NK-92 (cell line): Measurements from ENCODE around the gene PAX6.

ENCODE experiments used
- DNase-seq: peaks from one replicate; lab custom pipeline; 2025; ENCODE audit not compliant: unreplicated experiment; lab: John Stamatoyannopoulos, UW

The PAX6 gene

DNA sequence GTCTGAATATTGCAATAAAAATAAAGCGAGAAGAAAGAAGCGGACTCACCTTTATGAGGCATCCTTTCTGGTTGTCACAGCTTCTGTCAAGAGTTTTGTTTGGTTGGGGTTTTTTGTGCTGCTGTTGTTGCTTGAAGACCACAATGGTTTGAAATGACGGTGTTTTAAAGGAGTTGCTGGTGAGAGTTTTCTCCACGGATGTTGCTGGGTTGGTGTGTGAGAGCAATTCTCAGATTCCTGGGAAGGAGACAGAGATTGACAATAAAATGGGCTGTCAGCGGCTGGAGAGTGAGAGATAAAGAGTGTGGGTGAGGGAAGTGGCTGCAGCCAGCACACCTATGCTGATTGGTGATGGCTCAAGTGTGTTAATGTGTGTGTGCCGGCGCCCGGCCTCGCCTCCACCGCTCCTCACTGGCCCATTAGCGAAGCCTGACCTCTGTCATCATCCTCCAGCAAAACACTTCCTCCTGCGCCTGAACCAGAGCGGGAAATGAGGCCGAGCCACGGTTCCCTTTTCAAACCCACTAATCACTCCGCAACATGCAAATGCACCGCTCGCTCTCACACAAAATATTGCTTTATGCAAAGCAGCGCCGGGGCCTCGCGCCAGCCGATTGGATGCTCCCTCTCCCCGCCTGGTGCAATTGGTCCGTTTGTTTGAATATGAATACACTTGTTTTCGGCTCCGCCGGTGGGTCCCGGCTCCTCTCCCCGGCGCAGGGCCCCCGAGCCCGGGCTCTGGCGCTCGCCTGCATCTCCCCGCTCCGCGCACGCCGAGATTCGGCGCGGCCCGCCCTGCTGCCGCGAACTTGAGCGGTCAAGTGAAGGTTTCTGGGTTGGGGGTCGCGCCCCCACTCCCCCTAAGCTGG is at the start of gene PAX6:
Gene PAX6 (minus strand): TSS at position 544 of the 869 bp plus-strand sequence. CDS start 4,911 bp downstream, outside the sequence.
- DNase-seq, result no peak

DNA sequence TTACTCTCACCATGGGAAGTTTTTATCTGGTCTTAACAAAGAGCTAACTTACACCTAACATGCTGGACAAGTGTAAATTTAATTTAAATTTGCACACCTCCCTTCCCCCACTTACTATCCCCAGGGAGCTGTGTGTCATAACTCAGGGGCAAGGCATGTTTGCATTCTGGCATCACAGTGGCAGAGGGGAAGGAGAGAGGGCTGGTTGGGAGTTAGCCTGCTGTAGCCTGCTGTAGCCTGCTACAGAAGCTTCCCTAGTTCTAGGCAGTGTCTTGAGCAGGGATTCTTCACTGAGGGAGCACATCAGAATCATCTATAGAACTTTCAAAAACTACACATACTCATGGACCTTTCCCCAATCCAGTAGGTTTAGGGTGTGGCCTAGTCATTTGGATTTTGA is 49.3 kb upstream of the PAX6 start:
- DNase-seq, result no peak

- DNase-seq, result no peak
Measured at GRCh38 chr11:31856248-31856647, 45.1 kb upstream of the PAX6 start.

- no peak for DNase-seq
Measured at GRCh38 chr11:31855466-31855865, 44.3 kb upstream of the PAX6 start.

DNA sequence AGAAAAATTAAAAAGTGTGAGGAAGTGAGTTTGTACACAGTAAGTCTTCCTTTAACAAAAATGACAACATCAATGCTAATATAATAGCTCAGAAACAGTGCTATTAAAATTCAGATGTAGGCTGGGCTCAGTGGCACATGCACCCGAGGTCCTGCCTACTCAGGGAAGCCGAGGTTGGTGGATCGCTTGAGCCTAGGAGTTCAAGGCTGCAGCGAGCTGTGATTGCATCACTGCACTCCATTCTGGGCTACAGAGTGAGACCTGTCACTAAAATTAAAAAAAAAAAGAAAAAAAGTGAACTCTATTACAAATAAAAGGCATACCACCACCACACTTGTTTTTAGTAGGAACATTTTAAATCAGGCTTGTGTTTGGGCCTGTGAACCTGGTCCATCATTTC is 39.2 kb upstream of the PAX6 start:
- no peak for DNase-seq

DNA sequence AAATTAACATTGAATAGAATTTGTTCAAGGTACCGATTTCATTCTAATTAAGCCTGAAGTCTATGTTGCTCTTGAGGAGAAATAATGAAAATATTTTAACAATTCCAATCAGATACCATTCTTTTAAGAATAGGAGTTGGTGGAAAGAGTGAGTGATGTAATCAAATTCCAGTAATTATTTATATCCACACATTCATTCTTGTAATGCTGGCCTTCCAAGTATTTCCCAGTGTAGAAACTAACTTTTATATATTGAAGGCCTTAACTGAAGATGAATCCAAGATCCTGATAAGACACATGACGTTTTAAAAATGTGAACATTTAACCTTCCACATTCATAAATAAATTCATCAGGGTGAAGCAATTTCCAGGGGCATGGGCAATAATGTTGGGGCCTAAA is 36.6 kb upstream of the PAX6 start:
- DNase-seq, result no peak

GRCh38 chr11:31845331-31845730 is 34.2 kb upstream of the PAX6 start:
- no peak for DNase-seq

- no peak for DNase-seq
Measured at GRCh38 chr11:31844351-31844750, 33.2 kb upstream of the PAX6 start.

GRCh38 chr11:31841435-31841834 is 30.3 kb upstream of the PAX6 start:
- no peak for DNase-seq

- DNase-seq, result no peak
Measured at GRCh38 chr11:31834237-31834636, 23.1 kb upstream of the PAX6 start.

- no peak for DNase-seq
Measured at GRCh38 chr11:31830406-31830805, 19.3 kb upstream of the PAX6 start.

GRCh38 chr11:31828217-31828616 is 17.1 kb upstream of the PAX6 start:
- DNase-seq, result no peak

GRCh38 chr11:31827455-31828206 is 16.5 kb upstream of the PAX6 start:
- no peak for DNase-seq

DNA sequence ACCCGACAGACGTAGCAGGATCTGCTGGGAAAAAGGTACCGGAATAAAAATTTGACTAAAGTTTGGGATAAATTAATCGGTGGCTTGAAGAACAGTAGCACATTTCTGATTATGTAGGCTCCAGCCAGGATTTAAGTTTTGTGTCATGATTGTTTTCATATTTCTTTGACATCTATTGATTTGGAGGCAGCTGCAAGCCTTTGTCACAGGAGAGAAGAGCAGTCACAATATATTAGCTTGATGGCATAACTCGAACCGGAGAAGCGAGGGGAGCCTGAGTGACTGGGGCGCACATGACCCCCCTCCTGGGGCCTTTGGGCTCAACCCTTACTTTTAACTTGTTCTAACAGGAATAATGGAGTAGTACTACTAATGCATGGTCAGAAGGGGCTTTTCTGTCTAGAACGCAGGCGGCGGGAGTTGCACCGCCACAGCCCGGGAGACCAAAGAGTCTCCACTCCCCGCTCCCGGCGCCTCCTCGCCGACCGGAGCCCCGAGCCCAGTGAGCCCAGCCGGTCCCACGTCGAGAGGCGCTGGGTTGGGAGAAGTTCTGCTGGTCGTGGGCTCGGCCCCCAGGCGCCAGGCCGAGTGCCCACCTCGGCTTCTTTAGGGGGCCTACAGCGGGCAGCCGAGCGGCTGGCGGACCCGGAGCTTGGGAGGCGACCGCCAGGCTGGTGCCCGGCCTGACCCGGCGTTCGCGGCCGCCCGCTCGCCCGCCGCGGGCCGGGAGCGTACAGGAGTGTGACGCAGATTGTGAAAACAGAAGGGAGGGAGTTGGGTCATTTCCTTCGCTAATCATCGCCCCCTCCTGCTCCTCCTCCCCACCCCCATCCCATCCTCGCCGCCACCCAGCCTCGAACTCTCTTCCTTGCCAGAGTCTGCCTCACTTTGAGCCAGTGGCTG is 15.7 kb upstream of the PAX6 start:
- DNase-seq, result no peak

DNA sequence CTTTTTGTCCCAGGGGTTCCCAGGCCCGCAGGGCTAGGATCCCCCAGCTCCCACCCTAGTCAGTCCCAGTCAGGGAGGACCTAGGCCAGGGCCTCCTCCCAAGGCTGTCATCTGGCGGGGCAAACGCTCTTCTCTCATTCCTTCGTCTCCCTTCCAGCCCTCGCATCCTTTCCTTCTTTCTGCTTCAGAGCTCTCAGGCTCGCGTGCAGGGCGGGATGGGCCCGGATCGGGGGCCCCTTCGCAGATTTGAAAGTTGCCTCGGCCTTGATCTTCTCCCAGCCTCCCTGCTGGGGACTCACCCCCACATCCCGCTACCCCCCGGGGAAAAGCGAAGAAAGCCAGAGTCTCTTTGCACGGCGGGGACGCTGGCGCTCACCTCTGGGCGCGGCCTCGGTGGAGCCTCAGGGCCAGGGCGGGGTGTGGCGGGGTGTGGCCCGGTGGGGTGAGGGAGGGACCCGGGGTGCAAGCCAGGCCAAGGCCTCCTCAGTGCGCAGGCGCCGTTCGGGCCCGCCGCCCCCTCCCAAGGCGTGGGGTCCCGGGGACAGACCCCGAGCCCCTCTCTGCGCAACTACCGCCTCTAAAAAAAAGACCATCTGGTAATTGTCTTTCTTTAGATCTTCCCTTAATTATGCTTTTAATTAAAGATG is 14.8 kb upstream of the PAX6 start:
- no peak for DNase-seq

GRCh38 chr11:31824879-31825837 is 14.0 kb upstream of the PAX6 start:
- DNase-seq, result no peak

DNA sequence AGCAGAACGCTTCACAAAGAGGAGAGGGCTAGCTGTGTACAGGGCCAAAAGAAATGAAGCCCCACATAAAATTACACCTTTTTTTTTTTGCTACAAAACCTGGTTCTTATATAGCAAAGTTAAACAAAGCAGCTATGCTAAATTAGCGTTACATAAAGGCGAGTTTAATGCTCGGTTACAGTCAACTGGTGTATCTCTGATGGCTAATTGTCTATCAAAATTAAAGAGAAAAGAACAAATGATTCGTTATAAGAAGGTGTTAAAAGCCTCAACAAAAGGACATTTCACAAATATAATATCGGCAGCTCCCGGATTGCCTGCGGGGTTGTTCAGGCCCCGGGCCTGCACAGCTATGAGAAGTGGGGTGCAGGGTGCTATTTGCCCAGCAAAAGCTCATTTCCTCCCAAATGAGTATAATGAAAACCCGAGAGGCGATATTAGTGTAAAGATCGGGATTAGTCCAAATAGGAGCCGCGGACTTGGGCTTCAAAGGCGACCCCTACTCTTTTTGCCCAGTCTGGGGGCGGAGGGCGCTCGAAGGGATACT is 13.3 kb upstream of the PAX6 start:
- no peak for DNase-seq

- DNase-seq, result no peak
Measured at GRCh38 chr11:31823644-31824331, 12.7 kb upstream of the PAX6 start.
